HL-60 (cell line): Measurements from ENCODE around the gene ABCB9.
A peak's percentile ranks its signal among the peaks of the same experiment; 100 is the strongest.

Experiments
- DNase-seq, 2 experiments: peaks; one replicate each; pipeline ENCODE4 v3.0.0-alpha.2; 2010 to 2020; ENCODE audit warnings: low read depth in 1 of 2, low spot score in 1 of 2
- H3K27ac ChIP-seq: fragments of 250-450 bp; sonication (Bioruptor Pico); replicated peaks from 2 replicates; pipeline ENCODE4 v1.5.1; 2020; ENCODE audit warnings: mild to moderate bottlenecking, moderate library complexity
- H3K27me3 ChIP-seq: fragments of 250-450 bp; sonication (Bioruptor Pico); 2 replicates; pipeline ENCODE4 v1.5.1; 2021; ENCODE audit warnings: mild to moderate bottlenecking, moderate library complexity; ENCODE audit not compliant: insufficient read depth, poor library complexity, severe bottlenecking
- H3K4me3 ChIP-seq: replicated peaks from 2 replicates; pipeline ENCODE4 v1.5.1; 2011; ENCODE audit warnings: mild to moderate bottlenecking, control low read depth, low read length; ENCODE audit not compliant: insufficient read depth
- GABPA ChIP-seq: IDR thresholded peaks from 2 replicates; pipeline ENCODE4 v1.6.1; 2012; ENCODE audit warnings: low read depth
- POLR2AphosphoS5 ChIP-seq: IDR thresholded peaks from 2 replicates; pipeline ENCODE4 v1.6.1; 2012; ENCODE audit warnings: low read depth
- SPI1 ChIP-seq: IDR thresholded peaks from 2 replicates; pipeline ENCODE4 v1.6.1; 2012; ENCODE audit warnings: low read depth, mild to moderate bottlenecking, borderline replicate concordance
- TF ChIP-seq, protein P1 (sequence below): IDR thresholded peaks from one replicate; pipeline ENCODE4 v1.5.1; 2011; ENCODE audit warnings: low read length, control low read depth, inconsistent platforms; ENCODE audit not compliant: insufficient read depth
- TF ChIP-seq, protein P2 (sequence below): IDR thresholded peaks from 2 replicates; pipeline ENCODE4 v1.6.1; 2012; ENCODE audit warnings: low read depth; ENCODE audit not compliant: insufficient replicate concordance

Gene ABCB9

DNA sequence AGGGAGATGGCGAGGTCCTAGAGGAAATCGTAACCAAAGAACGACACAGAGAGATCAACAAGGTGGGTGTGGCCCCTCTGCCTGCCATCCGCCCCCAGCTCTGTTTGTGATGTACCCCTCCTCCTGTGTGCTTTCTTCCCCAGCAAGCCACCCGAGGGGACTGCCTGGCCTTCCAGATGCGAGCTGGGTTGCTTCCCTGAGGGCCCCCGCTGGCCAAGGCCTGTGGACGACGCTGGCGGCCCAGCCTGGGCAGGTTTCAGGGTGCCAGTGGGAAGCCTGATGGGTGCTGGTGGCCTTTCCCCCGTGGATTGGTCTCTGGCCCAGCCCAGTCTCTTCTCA, 16.2 kb upstream of the ABCB9 start:
- TF ChIP-seq POLR2AphosphoS5 (no peak; the same call in 1 of the 2 replicates), GABPA (no peak), SPI1 (no peak)
- TF ChIP-seq, protein P1, sequence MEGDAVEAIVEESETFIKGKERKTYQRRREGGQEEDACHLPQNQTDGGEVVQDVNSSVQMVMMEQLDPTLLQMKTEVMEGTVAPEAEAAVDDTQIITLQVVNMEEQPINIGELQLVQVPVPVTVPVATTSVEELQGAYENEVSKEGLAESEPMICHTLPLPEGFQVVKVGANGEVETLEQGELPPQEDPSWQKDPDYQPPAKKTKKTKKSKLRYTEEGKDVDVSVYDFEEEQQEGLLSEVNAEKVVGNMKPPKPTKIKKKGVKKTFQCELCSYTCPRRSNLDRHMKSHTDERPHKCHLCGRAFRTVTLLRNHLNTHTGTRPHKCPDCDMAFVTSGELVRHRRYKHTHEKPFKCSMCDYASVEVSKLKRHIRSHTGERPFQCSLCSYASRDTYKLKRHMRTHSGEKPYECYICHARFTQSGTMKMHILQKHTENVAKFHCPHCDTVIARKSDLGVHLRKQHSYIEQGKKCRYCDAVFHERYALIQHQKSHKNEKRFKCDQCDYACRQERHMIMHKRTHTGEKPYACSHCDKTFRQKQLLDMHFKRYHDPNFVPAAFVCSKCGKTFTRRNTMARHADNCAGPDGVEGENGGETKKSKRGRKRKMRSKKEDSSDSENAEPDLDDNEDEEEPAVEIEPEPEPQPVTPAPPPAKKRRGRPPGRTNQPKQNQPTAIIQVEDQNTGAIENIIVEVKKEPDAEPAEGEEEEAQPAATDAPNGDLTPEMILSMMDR, result no peak
- TF ChIP-seq, protein P2, sequence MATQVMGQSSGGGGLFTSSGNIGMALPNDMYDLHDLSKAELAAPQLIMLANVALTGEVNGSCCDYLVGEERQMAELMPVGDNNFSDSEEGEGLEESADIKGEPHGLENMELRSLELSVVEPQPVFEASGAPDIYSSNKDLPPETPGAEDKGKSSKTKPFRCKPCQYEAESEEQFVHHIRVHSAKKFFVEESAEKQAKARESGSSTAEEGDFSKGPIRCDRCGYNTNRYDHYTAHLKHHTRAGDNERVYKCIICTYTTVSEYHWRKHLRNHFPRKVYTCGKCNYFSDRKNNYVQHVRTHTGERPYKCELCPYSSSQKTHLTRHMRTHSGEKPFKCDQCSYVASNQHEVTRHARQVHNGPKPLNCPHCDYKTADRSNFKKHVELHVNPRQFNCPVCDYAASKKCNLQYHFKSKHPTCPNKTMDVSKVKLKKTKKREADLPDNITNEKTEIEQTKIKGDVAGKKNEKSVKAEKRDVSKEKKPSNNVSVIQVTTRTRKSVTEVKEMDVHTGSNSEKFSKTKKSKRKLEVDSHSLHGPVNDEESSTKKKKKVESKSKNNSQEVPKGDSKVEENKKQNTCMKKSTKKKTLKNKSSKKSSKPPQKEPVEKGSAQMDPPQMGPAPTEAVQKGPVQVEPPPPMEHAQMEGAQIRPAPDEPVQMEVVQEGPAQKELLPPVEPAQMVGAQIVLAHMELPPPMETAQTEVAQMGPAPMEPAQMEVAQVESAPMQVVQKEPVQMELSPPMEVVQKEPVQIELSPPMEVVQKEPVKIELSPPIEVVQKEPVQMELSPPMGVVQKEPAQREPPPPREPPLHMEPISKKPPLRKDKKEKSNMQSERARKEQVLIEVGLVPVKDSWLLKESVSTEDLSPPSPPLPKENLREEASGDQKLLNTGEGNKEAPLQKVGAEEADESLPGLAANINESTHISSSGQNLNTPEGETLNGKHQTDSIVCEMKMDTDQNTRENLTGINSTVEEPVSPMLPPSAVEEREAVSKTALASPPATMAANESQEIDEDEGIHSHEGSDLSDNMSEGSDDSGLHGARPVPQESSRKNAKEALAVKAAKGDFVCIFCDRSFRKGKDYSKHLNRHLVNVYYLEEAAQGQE, result no peak
- no peak overlapping the region for H3K27ac ChIP-seq
- DNase-seq, result no peak
- H3K27me3 ChIP-seq, result no peaks in the 10 kb centered on the region
- no peak overlapping the region for H3K4me3 ChIP-seq

DNA sequence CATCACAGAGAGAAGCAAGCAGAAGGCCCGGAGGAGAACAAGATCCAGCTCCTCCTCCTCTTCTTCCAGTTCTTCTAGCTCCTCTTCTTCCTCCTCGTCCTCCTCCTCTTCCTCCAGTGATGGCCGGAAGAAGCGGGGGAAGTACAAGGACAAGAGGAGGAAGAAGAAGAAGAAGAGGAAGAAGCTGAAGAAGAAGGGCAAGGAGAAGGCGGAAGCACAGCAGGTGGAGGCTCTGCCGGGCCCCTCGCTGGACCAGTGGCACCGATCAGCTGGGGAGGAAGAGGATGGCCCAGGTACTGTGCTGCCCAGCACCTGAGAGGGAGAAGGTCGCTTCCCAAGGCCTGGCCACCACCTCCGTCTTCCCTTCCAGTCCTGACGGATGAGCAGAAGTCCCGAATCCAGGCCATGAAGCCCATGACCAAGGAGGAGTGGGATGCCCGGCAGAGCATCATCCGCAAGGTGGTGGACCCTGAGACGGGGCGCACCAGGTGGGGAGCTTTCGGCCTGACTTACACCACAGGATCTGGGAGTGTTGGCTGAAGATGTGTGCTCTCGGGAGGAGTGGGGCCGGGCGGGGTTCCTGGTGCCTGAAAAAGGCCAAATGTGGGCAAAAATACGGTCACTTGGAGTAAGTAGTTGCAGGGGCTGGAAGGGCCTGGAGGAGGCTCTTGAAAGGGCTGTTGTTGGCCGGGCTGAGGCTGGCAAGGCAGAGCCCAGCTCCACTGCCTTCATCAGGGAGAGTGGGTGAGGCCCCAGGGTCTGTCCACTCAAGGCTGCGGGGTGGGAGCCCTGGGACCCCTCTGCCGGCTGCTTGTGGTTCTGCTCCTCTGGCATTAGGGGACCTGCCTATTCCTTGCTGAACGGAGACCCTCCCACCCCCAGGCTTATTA, 15.6 kb upstream of the ABCB9 start:
- H3K4me3 ChIP-seq, result peak overlapping the region; percentile 75
- no peaks in the 10 kb centered on the region for H3K27me3 ChIP-seq
- peak in 1 of 2 experiments; percentile 73 for DNase-seq
- peak overlapping the region; percentile 81 for H3K27ac ChIP-seq
- TF ChIP-seq SPI1, result no peak
- TF ChIP-seq POLR2AphosphoS5, result no peak
- TF ChIP-seq, protein P1, result no peak
- TF ChIP-seq, protein P2, result no peak
- no peak for TF ChIP-seq GABPA

DNA sequence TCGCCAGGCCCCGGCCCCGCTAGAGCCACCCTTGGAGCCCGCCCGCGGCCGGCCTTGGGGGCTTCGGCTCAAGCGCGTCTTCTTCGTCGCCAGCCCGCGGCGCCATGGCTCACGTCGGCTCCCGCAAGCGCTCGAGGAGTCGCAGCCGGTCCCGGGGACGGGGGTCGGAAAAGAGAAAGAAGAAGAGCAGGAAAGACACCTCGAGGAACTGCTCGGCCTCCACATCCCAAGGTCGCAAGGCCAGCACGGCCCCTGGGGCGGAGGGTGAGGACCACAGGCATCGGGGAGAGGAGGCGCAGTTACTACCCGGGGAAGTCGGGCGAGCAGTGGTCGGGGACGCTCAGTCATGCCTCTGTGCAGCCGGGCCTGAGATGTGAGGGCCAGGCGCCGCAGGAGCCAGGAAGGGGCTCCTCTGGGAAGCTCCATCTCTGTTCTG, 14.8 kb upstream of the ABCB9 start:
- DNase-seq, result no peak
- Histone ChIP-seq H3K4me3 (peak overlapping the region; percentile 75), H3K27me3 (no peaks in the 10 kb centered on the region), H3K27ac (peak overlapping the region; percentile 81)
- no peak for TF ChIP-seq GABPA
- no peak for TF ChIP-seq SPI1
- TF ChIP-seq, protein P1, result no peak
- TF ChIP-seq, protein P2, result no peak
- no peak for TF ChIP-seq POLR2AphosphoS5
